ENCODE data around the gene ANKRD13C.

DNA sequence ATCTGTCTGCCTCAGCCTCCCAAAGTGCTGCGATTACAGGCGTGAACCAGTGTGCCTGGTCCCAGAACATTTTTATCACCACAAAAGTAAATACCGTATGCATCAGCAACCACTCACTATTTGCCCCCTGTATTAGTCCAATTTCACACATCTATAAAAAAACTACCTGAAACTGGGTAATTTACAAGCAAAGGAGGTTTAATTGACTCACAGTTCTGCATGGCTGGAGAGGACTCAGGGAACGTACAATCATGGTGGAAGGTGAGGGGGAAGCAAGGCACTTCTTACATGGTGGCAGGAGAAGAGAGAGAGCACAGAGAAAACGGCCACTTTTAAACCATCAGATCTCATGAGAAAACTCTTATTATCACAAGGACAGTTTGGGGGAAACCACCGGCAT is 31.0 kb upstream of the ANKRD13C start:
- TF ChIP-seq, protein P1, sequence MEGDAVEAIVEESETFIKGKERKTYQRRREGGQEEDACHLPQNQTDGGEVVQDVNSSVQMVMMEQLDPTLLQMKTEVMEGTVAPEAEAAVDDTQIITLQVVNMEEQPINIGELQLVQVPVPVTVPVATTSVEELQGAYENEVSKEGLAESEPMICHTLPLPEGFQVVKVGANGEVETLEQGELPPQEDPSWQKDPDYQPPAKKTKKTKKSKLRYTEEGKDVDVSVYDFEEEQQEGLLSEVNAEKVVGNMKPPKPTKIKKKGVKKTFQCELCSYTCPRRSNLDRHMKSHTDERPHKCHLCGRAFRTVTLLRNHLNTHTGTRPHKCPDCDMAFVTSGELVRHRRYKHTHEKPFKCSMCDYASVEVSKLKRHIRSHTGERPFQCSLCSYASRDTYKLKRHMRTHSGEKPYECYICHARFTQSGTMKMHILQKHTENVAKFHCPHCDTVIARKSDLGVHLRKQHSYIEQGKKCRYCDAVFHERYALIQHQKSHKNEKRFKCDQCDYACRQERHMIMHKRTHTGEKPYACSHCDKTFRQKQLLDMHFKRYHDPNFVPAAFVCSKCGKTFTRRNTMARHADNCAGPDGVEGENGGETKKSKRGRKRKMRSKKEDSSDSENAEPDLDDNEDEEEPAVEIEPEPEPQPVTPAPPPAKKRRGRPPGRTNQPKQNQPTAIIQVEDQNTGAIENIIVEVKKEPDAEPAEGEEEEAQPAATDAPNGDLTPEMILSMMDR (IDR thresholded peaks at IDR 0.05; ENCODE audit: low read length) = no peak
- TF ChIP-seq EZH2 (optimal IDR thresholded peaks at IDR 0.05; ENCODE audit: low read depth, low read length) (no peak), EZH2phosphoT487 (IDR thresholded peaks at IDR 0.05; ENCODE audit: low read length) (no peak)

All from MM.1S (cell line).